Gastrocnemius medialis (tissue), 4 donors: Measurements from ENCODE around the gene RAI1.

Source experiments
- POLR2A ChIP-seq, 2 donors: fragments of 450-650 bp; IDR thresholded peaks; one replicate each; pipeline ENCODE4 v1.6.1; 2017; ENCODE audit warnings: antibody characterized with exemption in 2 of 2, mild to moderate bottlenecking in 2 of 2, moderate library complexity in 2 of 2
- TF ChIP-seq, protein P1 (sequence below), 5 experiments: fragments of 450-650 bp in 3 of 5; fragments of 200-600 bp in 2 of 5; sonication (generic) in 2 of 5; IDR thresholded peaks in 4 of 5; conservative IDR thresholded peaks in 1 of 5; 1 replicate in 4 of 5; 2 replicates in 1 of 5; pipeline ENCODE4 v1.5.1; 2016 to 2019; ENCODE audit warnings: antibody characterized with exemption in 5 of 5, mild to moderate bottlenecking in 3 of 5, moderate library complexity in 3 of 5

DNA sequence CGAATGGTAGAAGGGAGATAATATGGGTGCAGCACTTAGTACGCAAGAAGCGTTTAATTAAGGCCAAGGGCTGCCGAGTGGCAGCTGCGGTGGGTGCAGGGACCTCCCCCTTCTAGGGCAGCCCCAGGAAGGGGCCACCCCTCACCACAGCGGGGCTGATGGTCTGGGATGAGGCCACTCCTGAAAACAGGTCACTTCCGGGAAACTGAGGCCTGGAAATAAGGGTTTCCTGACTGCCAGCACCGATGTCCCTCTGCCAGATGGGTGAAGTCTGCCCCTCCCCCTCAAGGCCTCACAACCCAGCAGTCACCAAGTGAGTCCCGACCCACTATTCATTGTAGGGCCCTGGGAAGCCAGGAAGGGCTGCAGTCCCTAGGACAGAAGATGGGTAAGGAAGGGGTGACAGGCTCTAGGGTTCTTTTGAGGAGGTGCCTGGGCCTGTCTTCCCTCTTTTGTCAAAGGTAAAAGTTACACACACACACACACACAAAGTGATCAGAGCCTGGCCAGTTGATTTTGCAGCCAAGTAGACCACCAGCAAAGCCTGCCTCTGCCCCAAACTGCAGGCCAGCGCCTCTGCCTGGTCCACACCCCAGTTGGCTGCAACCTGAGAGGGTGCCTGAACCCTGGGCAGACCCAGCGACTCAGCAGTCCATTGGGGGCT is 143.0 kb downstream of the RAI1 start:
- TF ChIP-seq, protein P1, sequence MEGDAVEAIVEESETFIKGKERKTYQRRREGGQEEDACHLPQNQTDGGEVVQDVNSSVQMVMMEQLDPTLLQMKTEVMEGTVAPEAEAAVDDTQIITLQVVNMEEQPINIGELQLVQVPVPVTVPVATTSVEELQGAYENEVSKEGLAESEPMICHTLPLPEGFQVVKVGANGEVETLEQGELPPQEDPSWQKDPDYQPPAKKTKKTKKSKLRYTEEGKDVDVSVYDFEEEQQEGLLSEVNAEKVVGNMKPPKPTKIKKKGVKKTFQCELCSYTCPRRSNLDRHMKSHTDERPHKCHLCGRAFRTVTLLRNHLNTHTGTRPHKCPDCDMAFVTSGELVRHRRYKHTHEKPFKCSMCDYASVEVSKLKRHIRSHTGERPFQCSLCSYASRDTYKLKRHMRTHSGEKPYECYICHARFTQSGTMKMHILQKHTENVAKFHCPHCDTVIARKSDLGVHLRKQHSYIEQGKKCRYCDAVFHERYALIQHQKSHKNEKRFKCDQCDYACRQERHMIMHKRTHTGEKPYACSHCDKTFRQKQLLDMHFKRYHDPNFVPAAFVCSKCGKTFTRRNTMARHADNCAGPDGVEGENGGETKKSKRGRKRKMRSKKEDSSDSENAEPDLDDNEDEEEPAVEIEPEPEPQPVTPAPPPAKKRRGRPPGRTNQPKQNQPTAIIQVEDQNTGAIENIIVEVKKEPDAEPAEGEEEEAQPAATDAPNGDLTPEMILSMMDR (IDR thresholded peaks at IDR 0.05 in 4 of 5, conservative IDR thresholded peaks at IDR 0.05 in 1 of 5): no peak
- TF ChIP-seq POLR2A (IDR thresholded peaks at IDR 0.05): no peak
